GM21526 (cell line): Measurements from ENCODE around the gene PEAK1.
"Not testable (repeated sequence)": the region's sequence is repeated elsewhere in the genome, so short reads cannot be mapped to it uniquely, and the experiment has no call there.

ENCODE experiments used
- ATAC-seq: cut with Tn5 transposase; IDR thresholded peaks from one replicate; pipeline ENCODE4 v1.9.1; 2021; ENCODE audit warnings: moderate library complexity; ENCODE audit not compliant: unreplicated experiment, low FRiP score

Gene PEAK1

GRCh38 chr15:77326366-77326765 lies 93.5 kb downstream of the PEAK1 start:
- ATAC-seq, result no peak

- ATAC-seq, result no peak
Measured at GRCh38 chr15:77312523-77312922, 107.4 kb downstream of the PEAK1 start.

GRCh38 chr15:77311618-77312398 lies 108.1 kb downstream of the PEAK1 start:
- no peak for ATAC-seq

- no peak for ATAC-seq
Measured at GRCh38 chr15:77311020-77311419, 108.9 kb downstream of the PEAK1 start.

- ATAC-seq, result no peak
Measured at GRCh38 chr15:77309392-77309791, 110.5 kb downstream of the PEAK1 start.

- ATAC-seq, result no peak
Measured at GRCh38 chr15:77305953-77306352, 114.0 kb downstream of the PEAK1 start.

GRCh38 chr15:77296773-77297337 lies 123.0 kb downstream of the PEAK1 start:
- ATAC-seq, result no peak

GRCh38 chr15:77295446-77295845 lies 124.5 kb downstream of the PEAK1 start:
- no peak for ATAC-seq

- ATAC-seq, result no peak
Measured at GRCh38 chr15:77292969-77293558, 126.8 kb downstream of the PEAK1 start.

- ATAC-seq, result no peak
Measured at GRCh38 chr15:77291107-77291506, 128.8 kb downstream of the PEAK1 start.

GRCh38 chr15:77287385-77287784 lies 132.5 kb downstream of the PEAK1 start:
- ATAC-seq, result no peak

GRCh38 chr15:77285057-77285997 lies 134.6 kb downstream of the PEAK1 start:
- ATAC-seq, result no peak

GRCh38 chr15:77282333-77282732 lies 137.6 kb downstream of the PEAK1 start:
- no peak for ATAC-seq

GRCh38 chr15:77276943-77277342 lies 143.0 kb downstream of the PEAK1 start:
- no peak for ATAC-seq

- no peak for ATAC-seq
Measured at GRCh38 chr15:77276096-77276495, 143.8 kb downstream of the PEAK1 start.

- ATAC-seq, result not testable (repeated sequence)
Measured at GRCh38 chr15:77273136-77273535, 146.8 kb downstream of the PEAK1 start.

GRCh38 chr15:77266708-77267386 lies 153.1 kb downstream of the PEAK1 start:
- no peak for ATAC-seq

- ATAC-seq, result no peak
Measured at GRCh38 chr15:77255385-77255784, 164.5 kb downstream of the PEAK1 start.

- ATAC-seq, result no peak
Measured at GRCh38 chr15:77251662-77252061, 168.2 kb downstream of the PEAK1 start.

- ATAC-seq, result no peak
Measured at GRCh38 chr15:77247116-77247515, 172.8 kb downstream of the PEAK1 start.
